PC-3 (cell line): ENCODE results near the gene OTOL1. TPM values are rescaled to one million over a fixed set of nuclear protein-coding genes. Genes with fewer than 3 reads are reported as not detected.

Experiments used
- ATAC-seq: fragments of 200-7000 bp; cut with Tn5 transposase; 2 replicates; pipeline ENCODE4 v1.9.1; 2020; ENCODE audit warnings: mild to moderate bottlenecking, moderate library complexity
- BruUV-seq: library from RNA; stranded (reverse); fragments of 400-500 nt; replicated peaks from 2 replicates; lab custom pipeline; 2021; lab: Mats Ljungman, UMichigan
- CTCF ChIA-PET: fragments of 300-600 bp; sonication (Branson Sonifier 250); formaldehyde crosslinking; loops from one replicate; lab custom pipeline; 2022; ENCODE audit warnings: antibody characterized with exemption; lab: Charles Lee
- POLR2A ChIA-PET: fragments of 300-600 bp; sonication (Branson Sonifier 250); formaldehyde crosslinking; loops from one replicate; lab custom pipeline; 2022; ENCODE audit warnings: antibody characterized with exemption; ENCODE audit not compliant: unreplicated experiment; lab: Charles Lee
- DNase-seq: peaks from one replicate; pipeline ENCODE4 v3.0.0-alpha.2; 2015
- H2AFZ ChIP-seq: fragments of 300-600 bp; sonication (generic); 2 replicates; pipeline ENCODE4 v1.6.0; 2016; ENCODE audit warnings: antibody characterized with exemption, low read length
- H3F3A ChIP-seq: fragments of 300-600 bp; sonication (generic); one replicate; pipeline ENCODE4 v1.6.0; 2017; ENCODE audit warnings: antibody characterized with exemption, low read length, control low read depth, mild to moderate bottlenecking; ENCODE audit not compliant: unreplicated experiment
- H3K27ac ChIP-seq: fragments of 300-600 bp; sonication (generic); 2 replicates; pipeline ENCODE4 v1.5.1; 2016; ENCODE audit warnings: mild to moderate bottlenecking, low read length
- H3K27me3 ChIP-seq: fragments of 300-600 bp; sonication (generic); 2 replicates; pipeline ENCODE4 v1.6.1; 2016; ENCODE audit warnings: low read length, mixed read lengths
- H3K36me3 ChIP-seq: fragments of 300-600 bp; sonication (generic); 2 replicates; pipeline ENCODE4 v1.6.1; 2016; ENCODE audit warnings: low read depth, mixed run types, low read length, mixed read lengths
- H3K4me1 ChIP-seq: fragments of 300-600 bp; sonication (generic); 2 replicates; pipeline ENCODE4 v1.5.1; 2016; ENCODE audit warnings: low read length; ENCODE audit not compliant: insufficient read depth
- H3K4me2 ChIP-seq: fragments of 300-600 bp; sonication (generic); 2 replicates; pipeline ENCODE4 v1.6.0; 2016; ENCODE audit warnings: low read length
- H3K4me3 ChIP-seq: fragments of 300-600 bp; sonication (generic); 2 replicates; pipeline ENCODE4 v1.5.1; 2016; ENCODE audit warnings: mild to moderate bottlenecking, low read length, mixed read lengths
- H3K79me2 ChIP-seq: fragments of 300-600 bp; sonication (generic); 2 replicates; pipeline ENCODE4 v1.6.1; 2017; ENCODE audit warnings: low read length, mixed read lengths
- H3K9ac ChIP-seq: fragments of 300-600 bp; sonication (generic); 2 replicates; pipeline ENCODE4 v1.6.0; 2016; ENCODE audit warnings: mild to moderate bottlenecking, low read length
- H3K9me2 ChIP-seq: fragments of 300-600 bp; sonication (generic); replicated peaks from 2 replicates; pipeline ENCODE4 v1.6.1; 2016; ENCODE audit warnings: mixed run types, low read length, mixed read lengths
- H3K9me3 ChIP-seq: fragments of 300-600 bp; sonication (generic); 2 replicates; pipeline ENCODE4 v1.6.1; 2016; ENCODE audit warnings: low read length, mixed read lengths
- H4K20me1 ChIP-seq: fragments of 300-600 bp; sonication (generic); 2 replicates; pipeline ENCODE4 v1.6.1; 2016; ENCODE audit warnings: low read length, mixed read lengths
- EZH2 ChIP-seq: fragments of 300-600 bp; sonication (generic); IDR thresholded peaks from one replicate; pipeline ENCODE4 v1.6.1; 2017; ENCODE audit warnings: antibody characterized with exemption, mild to moderate bottlenecking, low read length; ENCODE audit not compliant: unreplicated experiment
- EZH2phosphoT487 ChIP-seq: fragments of 300-600 bp; sonication (generic); IDR thresholded peaks from 2 replicates; pipeline ENCODE4 v1.6.1; 2018; ENCODE audit warnings: mild to moderate bottlenecking, antibody characterized with exemption, low read length, borderline replicate concordance
- intact Hi-C: fragments of 100-400 bp; cut with micrococcal nuclease; formaldehyde crosslinking; loops from 2 replicates; pipeline ENCODE4 v1.9.0; 2023
- total RNA-seq: library from RNA; depleted of rRNA; stranded (reverse); fragments of >200 nt; gene quantifications from 2 replicates; pipeline ENCODE4 v1.2.3, GENCODE V29; 2014
- TF ChIP-seq, protein P1 (sequence below): fragments of 300-600 bp; sonication (generic); conservative IDR thresholded peaks from 2 replicates; pipeline ENCODE4 v1.5.1; 2017; ENCODE audit warnings: antibody characterized with exemption, low read depth, mild to moderate bottlenecking, low read length

OTOL1 gene
- total RNA-seq, 1 experiment from 2014 or later = not detected

DNA sequence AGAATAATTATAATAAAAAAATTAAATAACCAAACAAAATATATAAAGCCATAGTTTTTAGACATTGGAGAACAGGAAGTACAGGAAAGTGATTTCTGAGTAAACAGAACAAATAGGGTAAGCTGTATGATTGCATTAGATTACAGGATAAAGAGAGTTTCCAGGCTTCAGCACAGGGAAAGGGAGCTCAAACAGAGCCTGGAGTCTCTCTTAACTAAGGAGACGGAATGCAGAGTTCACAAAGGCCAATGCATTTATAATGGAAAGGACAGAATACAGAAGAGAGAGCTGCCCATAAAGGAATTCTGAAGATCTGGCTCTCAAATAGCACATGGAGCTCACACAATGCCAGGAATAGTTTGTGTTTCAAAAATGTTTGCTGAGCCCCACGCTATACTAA, 42.0 kb upstream of the OTOL1 start:
- no peak overlapping the region for H3K9ac ChIP-seq
- H3K27ac ChIP-seq = no peak overlapping the region
- BruUV-seq = no TSS peak
- no peaks in the 10 kb centered on the region for H3K79me2 ChIP-seq
- H3F3A ChIP-seq = no peaks in the 10 kb centered on the region
- DNase-seq (no peak), ATAC-seq (no peak)
- ChIA-PET POLR2A (no interaction called here), CTCF (no interaction called here)
- H2AFZ ChIP-seq = 0 out of 2 replicates have a peak overlapping the region, but pooled peaks have one; percentile 19
- no peak for TF ChIP-seq EZH2
- no peak for TF ChIP-seq EZH2phosphoT487
- TF ChIP-seq, protein P1, sequence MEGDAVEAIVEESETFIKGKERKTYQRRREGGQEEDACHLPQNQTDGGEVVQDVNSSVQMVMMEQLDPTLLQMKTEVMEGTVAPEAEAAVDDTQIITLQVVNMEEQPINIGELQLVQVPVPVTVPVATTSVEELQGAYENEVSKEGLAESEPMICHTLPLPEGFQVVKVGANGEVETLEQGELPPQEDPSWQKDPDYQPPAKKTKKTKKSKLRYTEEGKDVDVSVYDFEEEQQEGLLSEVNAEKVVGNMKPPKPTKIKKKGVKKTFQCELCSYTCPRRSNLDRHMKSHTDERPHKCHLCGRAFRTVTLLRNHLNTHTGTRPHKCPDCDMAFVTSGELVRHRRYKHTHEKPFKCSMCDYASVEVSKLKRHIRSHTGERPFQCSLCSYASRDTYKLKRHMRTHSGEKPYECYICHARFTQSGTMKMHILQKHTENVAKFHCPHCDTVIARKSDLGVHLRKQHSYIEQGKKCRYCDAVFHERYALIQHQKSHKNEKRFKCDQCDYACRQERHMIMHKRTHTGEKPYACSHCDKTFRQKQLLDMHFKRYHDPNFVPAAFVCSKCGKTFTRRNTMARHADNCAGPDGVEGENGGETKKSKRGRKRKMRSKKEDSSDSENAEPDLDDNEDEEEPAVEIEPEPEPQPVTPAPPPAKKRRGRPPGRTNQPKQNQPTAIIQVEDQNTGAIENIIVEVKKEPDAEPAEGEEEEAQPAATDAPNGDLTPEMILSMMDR = no peak
- H3K4me1 ChIP-seq = no peaks in the 10 kb centered on the region
- H3K9me3 ChIP-seq = no peaks in the 10 kb centered on the region
- intact Hi-C loops = no loop called here
- H4K20me1 ChIP-seq = no peaks in the 10 kb centered on the region
- no peaks in the 10 kb centered on the region for H3K36me3 ChIP-seq
- no peaks in the 10 kb centered on the region for H3K9me2 ChIP-seq
- H3K27me3 ChIP-seq = no peaks in the 10 kb centered on the region
- H3K4me3 ChIP-seq = no peak overlapping the region
- H3K4me2 ChIP-seq = no peak overlapping the region

DNA sequence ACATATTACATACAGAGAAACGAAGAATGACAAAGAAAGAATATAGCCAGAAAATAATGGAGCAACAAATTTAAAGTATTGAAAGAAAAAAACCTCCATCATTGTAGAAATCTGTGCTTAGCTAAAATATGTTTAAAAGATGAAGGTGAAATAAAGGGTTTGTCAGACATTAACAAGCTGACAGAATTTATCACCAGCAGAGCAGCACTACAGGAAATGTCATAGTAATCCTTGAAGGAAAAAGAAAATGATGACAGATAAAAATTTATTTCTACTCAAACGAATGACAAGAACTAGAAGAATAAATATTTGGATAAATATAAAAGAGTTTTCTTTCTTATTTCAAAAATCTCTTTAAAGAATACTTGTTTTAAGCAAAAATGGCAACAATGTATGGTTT, 40.6 kb upstream of the OTOL1 start:
- H3K27me3 ChIP-seq = no peaks in the 10 kb centered on the region
- H2AFZ ChIP-seq = no peak overlapping the region
- no peak overlapping the region for H3K27ac ChIP-seq
- no peak overlapping the region for H3K9ac ChIP-seq
- CTCF ChIA-PET = no interaction called here
- no peaks in the 10 kb centered on the region for H3F3A ChIP-seq
- H3K9me2 ChIP-seq = no peaks in the 10 kb centered on the region
- DNase-seq (no peak), ATAC-seq (no peak)
- POLR2A ChIA-PET = interaction anchor here (0.6 kb wide), 1 partner anchor 559 kb away, joined by 3 read pairs; no protein-coding TSS in a partner anchor
- intact Hi-C loops = no loop called here
- H3K4me2 ChIP-seq = no peak overlapping the region
- BruUV-seq = no TSS peak
- no peak for TF ChIP-seq EZH2
- H3K79me2 ChIP-seq = no peaks in the 10 kb centered on the region
- H3K9me3 ChIP-seq = no peaks in the 10 kb centered on the region
- no peaks in the 10 kb centered on the region for H3K36me3 ChIP-seq
- H3K4me3 ChIP-seq = no peak overlapping the region
- no peaks in the 10 kb centered on the region for H3K4me1 ChIP-seq
- no peaks in the 10 kb centered on the region for H4K20me1 ChIP-seq

DNA sequence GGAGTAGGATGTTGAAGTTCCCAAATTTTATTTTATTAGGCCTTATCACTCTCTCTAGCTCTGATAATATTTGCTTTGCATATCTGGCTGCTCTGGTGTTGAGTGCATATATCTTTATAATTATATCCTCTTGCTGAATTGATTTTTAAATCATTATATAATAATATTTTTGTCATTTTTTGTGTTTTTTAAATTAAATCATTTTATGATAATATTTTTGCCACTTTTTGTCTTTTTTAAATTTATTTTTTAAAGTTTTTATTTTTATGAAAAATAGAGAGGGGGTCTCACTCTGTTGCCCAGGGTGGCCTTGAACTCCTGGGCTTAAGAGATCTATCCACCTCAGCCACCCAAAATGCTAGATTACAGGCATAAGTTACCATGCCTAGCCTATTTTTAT, 34.5 kb upstream of the OTOL1 start:
- CTCF ChIA-PET = no interaction called here
- Histone ChIP-seq H3F3A (no peaks in the 10 kb centered on the region), H3K9me3 (no peaks in the 10 kb centered on the region; the same call in 1 of the 2 replicates), H3K79me2 (no peaks in the 10 kb centered on the region), H3K4me1 (no peaks in the 10 kb centered on the region), H3K36me3 (no peaks in the 10 kb centered on the region), H3K4me3 (no peak overlapping the region), H3K9ac (no peak overlapping the region), H3K9me2 (no peaks in the 10 kb centered on the region), H3K4me2 (no peak overlapping the region), H3K27me3 (no peaks in the 10 kb centered on the region), H3K27ac (no peak overlapping the region), H4K20me1 (no peaks in the 10 kb centered on the region), H2AFZ (no peak overlapping the region)
- no peak for ATAC-seq
- BruUV-seq = no TSS peak
- POLR2A ChIA-PET = interaction anchor here (0.7 kb wide), 1 partner anchor 1764 kb away, joined by 4 read pairs; no protein-coding TSS in a partner anchor
- intact Hi-C loops = no loop called here
- TF ChIP-seq, protein P1 = no peak
- TF ChIP-seq EZH2 (no peak), EZH2phosphoT487 (no peak)
- no peak for DNase-seq
